Esophagus squamous epithelium (tissue), 5 donors: Measurements from ENCODE around the gene FAM47E. TPM values are rescaled to one million over a fixed set of nuclear protein-coding genes. Genes with fewer than 3 reads are reported as not detected.

Source experiments
- DNase-seq: peaks from one replicate; lab custom pipeline; 2025; lab: John Stamatoyannopoulos, UW
- H3K27ac ChIP-seq, 4 donors: fragments of 200-600 bp; sonication (generic); one replicate each; pipeline ENCODE4 v1.5.1; 2016 to 2019; ENCODE audit warnings: mild to moderate bottlenecking in 1 of 4
- H3K27me3 ChIP-seq, 4 donors: fragments of 200-600 bp; sonication (generic); 1 replicate in 3 of 4; 2 replicates in 1 of 4; pipeline versions ENCODE4 v1.5.1 to v1.6.0; 2017 to 2021; ENCODE audit warnings: antibody characterized with exemption in 1 of 4
- H3K36me3 ChIP-seq, 3 donors: fragments of 200-600 bp; sonication (generic); one replicate each; pipeline ENCODE4 v1.5.1; 2016 to 2019
- H3K4me1 ChIP-seq, 3 donors: fragments of 200-600 bp; sonication (generic); one replicate each; pipeline ENCODE4 v1.5.1; 2017 to 2019
- H3K4me3 ChIP-seq, 4 donors: fragments of 200-600 bp; sonication (generic); 1 replicate in 3 of 4; 2 replicates in 1 of 4; pipeline ENCODE4 v1.5.1; 2016 to 2019; ENCODE audit warnings: mild to moderate bottlenecking in 2 of 4, moderate library complexity in 1 of 4
- H3K9me3 ChIP-seq, 3 donors: fragments of 200-600 bp; sonication (generic); one replicate each; pipeline ENCODE4 v1.5.1; 2016 to 2019
- CTCF ChIP-seq, 6 experiments: fragments of 450-650 bp in 4 of 6; fragments of 200-600 bp in 2 of 6; sonication (generic) in 2 of 6; IDR thresholded peaks; one replicate each; pipeline ENCODE4 v1.5.1; 2016 to 2019; ENCODE audit warnings: antibody characterized with exemption in 6 of 6, mild to moderate bottlenecking in 4 of 6, moderate library complexity in 4 of 6
- POLR2A ChIP-seq, 4 donors: fragments of 450-650 bp; IDR thresholded peaks; one replicate each; pipeline ENCODE4 v1.6.1; 2017; ENCODE audit warnings: antibody characterized with exemption in 4 of 4, mild to moderate bottlenecking in 4 of 4, moderate library complexity in 3 of 4
- WGBS, 2 donors: methylation state at CpG; one replicate each; pipeline ENCODE4 v1.1.5; 2018; 5-methylcytosine and 5-hydroxymethylcytosine counted together
- intact Hi-C: fragments of 100-400 bp; cut with DNase I; formaldehyde crosslinking; loops from one replicate; pipeline ENCODE4 v1.15.0; 2022
- total RNA-seq, 4 donors: library from RNA; depleted of rRNA; stranded (reverse); fragments of >200 nt; gene quantifications; one replicate each; pipeline ENCODE4 v1.1.0, GENCODE V29; 2016
- donor health status: DM: yes; HTN: yes; CAD: no.

Gene FAM47E
- total RNA-seq, 4 donors from 2014 or later: 0.44 to 0.76 TPM; not detected in 2

DNA sequence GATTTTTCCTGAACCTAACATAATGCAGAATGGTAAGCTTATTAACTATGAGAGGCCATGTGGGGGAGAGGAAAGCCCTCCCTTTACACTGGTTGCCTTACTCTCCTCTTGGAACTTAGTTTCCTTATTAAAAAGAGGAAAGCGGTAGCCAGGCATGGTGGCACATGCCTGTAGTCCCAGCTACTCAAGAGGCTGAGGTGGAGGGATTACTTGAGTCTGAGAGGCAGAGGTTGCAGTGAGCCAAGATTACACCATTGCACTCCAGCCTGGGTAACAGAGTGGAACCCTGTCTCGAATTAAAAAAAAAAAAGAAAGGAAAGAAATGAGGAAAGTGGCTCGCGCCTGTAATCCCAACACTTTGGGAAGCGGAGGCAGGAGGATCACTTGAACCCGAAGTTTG lies 2.0 kb downstream of the FAM47E start:
- Histone ChIP-seq H3K4me3 (no peak overlapping the region), H3K4me1 (peaks cover 4 to 15% (median 7%) of the 10 kb centered on the region in 3 donors), H3K9me3 (no peaks in the 10 kb centered on the region), H3K27ac (no peak overlapping the region), H3K27me3 (peaks cover 0 to 67% (median 0%) of the 10 kb centered on the region in 4 donors), H3K36me3 (no peaks in the 10 kb centered on the region)
- DNase-seq: no peak
- intact Hi-C loops: no loop called here
- 61 to 65% methylated on average over 4 to 5 of the region's 6 CpGs for WGBS, 2 donors
- TF ChIP-seq CTCF (IDR thresholded peaks at IDR 0.05): no peak
- no peak for TF ChIP-seq POLR2A (IDR thresholded peaks at IDR 0.05)

DNA sequence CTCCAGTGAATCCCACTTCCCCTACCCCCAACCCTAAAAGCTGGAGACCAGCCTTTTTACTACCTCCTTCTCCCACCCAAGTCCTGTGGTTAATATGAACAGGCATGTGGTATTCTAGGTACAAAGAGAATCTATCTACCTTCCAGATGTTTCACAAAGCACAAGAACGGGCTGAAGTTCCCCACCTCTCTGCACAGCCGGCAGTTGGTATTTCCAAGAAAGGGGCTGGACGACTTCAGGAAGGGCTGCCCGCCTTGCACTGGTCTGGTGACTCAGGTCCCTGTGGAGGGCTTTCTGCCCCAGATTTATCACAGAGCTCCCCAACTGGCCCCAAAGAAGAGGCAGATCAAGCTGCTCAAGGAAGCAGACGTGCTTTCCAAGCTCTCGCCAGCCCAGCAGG lies 4.5 kb downstream of the FAM47E start:
- TF ChIP-seq CTCF (IDR thresholded peaks at IDR 0.05) (no peak), POLR2A (IDR thresholded peaks at IDR 0.05) (no peak)
- no peak for DNase-seq
- Histone ChIP-seq H3K27ac (no peak overlapping the region), H3K36me3 (no peaks in the 10 kb centered on the region), H3K4me1 (peaks cover 2 to 12% (median 5%) of the 10 kb centered on the region in 3 donors), H3K9me3 (no peaks in the 10 kb centered on the region), H3K4me3 (no peak overlapping the region), H3K27me3 (peaks cover 0 to 48% (median 0%) of the 10 kb centered on the region in 4 donors)
- intact Hi-C loops: no loop called here
- WGBS, 2 donors: 82 to 87% methylated on average over 3 of the region's 6 CpGs

DNA sequence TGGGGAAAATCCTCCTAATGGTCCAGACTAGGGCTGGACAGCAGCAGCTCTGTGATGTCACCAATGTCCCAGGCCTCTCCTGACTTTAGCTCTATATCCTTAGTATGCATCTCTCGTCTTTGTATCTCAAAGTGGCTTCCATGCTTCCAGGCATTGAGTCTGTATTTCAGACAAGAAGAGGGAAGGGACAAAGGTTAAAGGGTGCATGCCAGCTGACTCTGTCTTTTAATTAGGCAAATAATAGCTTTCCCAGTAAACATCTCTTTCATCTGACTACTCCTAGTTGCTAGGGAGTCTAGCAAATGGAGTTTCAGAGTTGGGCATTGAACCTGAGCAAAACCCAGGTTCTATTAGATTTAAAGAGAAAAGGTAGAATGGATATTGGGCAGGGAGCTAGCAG lies 5.4 kb downstream of the FAM47E start:
- Histone ChIP-seq H3K4me1 (peaks cover 0 to 2% (median 2%) of the 10 kb centered on the region in 3 donors), H3K27ac (no peak overlapping the region), H3K4me3 (no peak overlapping the region), H3K27me3 (peaks cover 0 to 41% (median 0%) of the 10 kb centered on the region in 4 donors), H3K36me3 (no peaks in the 10 kb centered on the region), H3K9me3 (no peaks in the 10 kb centered on the region)
- intact Hi-C loops: no loop called here
- DNase-seq: no peak
- no peak for TF ChIP-seq CTCF (IDR thresholded peaks at IDR 0.05)
- no peak for TF ChIP-seq POLR2A (IDR thresholded peaks at IDR 0.05)
- 71 to 86% methylated on average over 1 of the region's 1 CpG for WGBS, 2 donors

- H3K27me3 ChIP-seq: peaks cover 0 to 33% (median 0%) of the 10 kb centered on the region in 4 donors
Observed at GRCh38 chr4:76257824-76258223, 6.3 kb downstream of the FAM47E start.

DNA sequence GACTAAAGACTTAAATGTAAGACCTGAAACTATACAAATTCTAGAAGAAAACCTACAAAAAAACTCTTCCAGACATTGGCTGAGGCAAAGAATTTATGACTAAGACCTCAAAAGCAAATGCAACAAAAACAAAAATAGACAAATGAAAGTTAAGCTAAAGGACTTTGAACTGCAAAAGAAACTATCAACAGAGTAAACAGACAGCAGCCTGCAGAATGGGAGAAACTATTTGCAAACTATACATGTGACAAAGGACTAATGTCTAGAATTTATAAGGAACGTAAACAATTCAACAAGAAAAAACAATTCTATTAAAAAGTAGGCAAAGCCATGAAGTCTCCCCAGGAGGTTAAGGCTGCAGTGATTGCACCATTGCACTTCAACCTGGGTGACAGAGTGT lies 9.1 kb downstream of the FAM47E start:
- Histone ChIP-seq H3K27me3 (peaks cover 0 to 38% (median 0%) of the 10 kb centered on the region in 4 donors), H3K9me3 (no peaks in the 10 kb centered on the region), H3K4me3 (no peak overlapping the region), H3K4me1 (no peaks in the 10 kb centered on the region), H3K36me3 (no peaks in the 10 kb centered on the region), H3K27ac (no peak overlapping the region)
- no peak for DNase-seq
- intact Hi-C loops: no loop called here
- TF ChIP-seq CTCF (IDR thresholded peaks at IDR 0.05): no peak
- TF ChIP-seq POLR2A (IDR thresholded peaks at IDR 0.05): no peak
- WGBS, 2 donors: 48 to 50% methylated on average over 1 of the region's 1 CpG

More at GRCh38 chr4:76257824-76258223, 6.3 kb downstream of the FAM47E start:
- no peaks in the 10 kb centered on the region for H3K9me3 ChIP-seq
- H3K36me3 ChIP-seq: no peaks in the 10 kb centered on the region
- intact Hi-C loops: no loop called here
- WGBS, 2 donors: 94 to 95% methylated on average over 3 of the region's 3 CpGs
- DNase-seq: no peak
- TF ChIP-seq POLR2A (IDR thresholded peaks at IDR 0.05) (no peak), CTCF (IDR thresholded peaks at IDR 0.05) (no peak)
- H3K4me1 ChIP-seq: no peaks in the 10 kb centered on the region
- H3K27ac ChIP-seq: no peak overlapping the region
- no peak overlapping the region for H3K4me3 ChIP-seq
